ENCODE data around the gene FKBP15. TPM values are rescaled to one million over a fixed set of nuclear protein-coding genes. Genes with fewer than 3 reads are reported as not detected.

Gene FKBP15
- total and polyA plus RNA-seq, 8 donors = 5.5 to 36.6 (median 13.7) TPM

GRCh38 chr9:113138760-113139159, 82.3 kb downstream of the FKBP15 start:
- Histone ChIP-seq H3K4me3 (no peak overlapping the region), H3K36me3 (no peaks in the 10 kb centered on the region), H3K9me3 (peaks cover 0 to 13% (median 0%) of the 10 kb centered on the region in 4 donors), H3K27me3 (peaks cover 0 to 12% (median 0%) of the 10 kb centered on the region in 3 donors), H3K4me1 (no peaks in the 10 kb centered on the region), H3K27ac (no peak overlapping the region)
- WGBS, 5 donors = 59 to 64% (median 60%) methylated on average over 3 of the region's 3 CpGs
- DNase-seq = no peak
- intact Hi-C loops (cut with DNase I; ENCODE audit: low total_unique reads) = no loop called here
- TF ChIP-seq EP300 (IDR thresholded peaks at IDR 0.05) = no peak

- 61 to 67% (median 67%) methylated on average over 9 of the region's 9 CpGs for WGBS, 5 donors
- no peaks in the 10 kb centered on the region for H3K4me1 ChIP-seq
- H3K4me3 ChIP-seq = no peak overlapping the region
- peaks cover 0 to 5% (median 0%) of the 10 kb centered on the region in 3 donors for H3K27me3 ChIP-seq
- intact Hi-C loops (cut with DNase I; ENCODE audit: low total_unique reads) = no loop called here
- H3K36me3 ChIP-seq = no peaks in the 10 kb centered on the region
- TF ChIP-seq CTCF (IDR thresholded peaks at IDR 0.05) (no peak), EP300 (IDR thresholded peaks at IDR 0.05) (no peak), POLR2AphosphoS5 (IDR thresholded peaks at IDR 0.05) (no peak), POLR2A (IDR thresholded peaks at IDR 0.05) (no peak)
- H3K9me3 ChIP-seq = peaks cover 0 to 13% (median 0%) of the 10 kb centered on the region in 4 donors
- DNase-seq = peak in 1 of 2 donors; percentile 29
- H3K27ac ChIP-seq = no peak overlapping the region
Observed at GRCh38 chr9:113137196-113138168, 83.6 kb downstream of the FKBP15 start.

GRCh38 chr9:113131689-113132151, 89.4 kb downstream of the FKBP15 start:
- no peaks in the 10 kb centered on the region for H3K9me3 ChIP-seq
- H3K4me3 ChIP-seq = no peak overlapping the region
- H3K4me1 ChIP-seq = no peaks in the 10 kb centered on the region
- no peak overlapping the region for H3K27ac ChIP-seq
- DNase-seq = peak; percentile 37 to 72
- no peaks in the 10 kb centered on the region for H3K36me3 ChIP-seq
- intact Hi-C loops (cut with DNase I; ENCODE audit: low total_unique reads) = no loop called here
- TF ChIP-seq EP300 (IDR thresholded peaks at IDR 0.05) = no peak
- H3K27me3 ChIP-seq = peaks cover 0 to 48% (median 0%) of the 10 kb centered on the region in 3 donors
- WGBS, 5 donors = 6 to 14% (median 10%) methylated on average over 3 of the region's 3 CpGs

GRCh38 chr9:113129884-113130283, 91.2 kb downstream of the FKBP15 start:
- H3K9me3 ChIP-seq = no peaks in the 10 kb centered on the region
- no peaks in the 10 kb centered on the region for H3K4me1 ChIP-seq
- DNase-seq = no peak
- no peak overlapping the region for H3K4me3 ChIP-seq
- intact Hi-C loops (cut with DNase I; ENCODE audit: low total_unique reads) = no loop called here
- WGBS, 5 donors = 45 to 61% (median 50%) methylated on average over 4 of the region's 4 CpGs
- TF ChIP-seq POLR2AphosphoS5 (IDR thresholded peaks at IDR 0.05) = no peak
- TF ChIP-seq POLR2A (IDR thresholded peaks at IDR 0.05) = no peak
- no peak for TF ChIP-seq EP300 (IDR thresholded peaks at IDR 0.05)
- no peak for TF ChIP-seq CTCF (IDR thresholded peaks at IDR 0.05)
- H3K27me3 ChIP-seq = peaks cover 0 to 53% (median 0%) of the 10 kb centered on the region in 3 donors
- no peak overlapping the region for H3K27ac ChIP-seq
- no peaks in the 10 kb centered on the region for H3K36me3 ChIP-seq

- no peak for DNase-seq
- Histone ChIP-seq H3K4me1 (no peaks in the 10 kb centered on the region), H3K27ac (no peak overlapping the region), H3K9me3 (no peaks in the 10 kb centered on the region), H3K27me3 (peaks cover 0 to 53% (median 0%) of the 10 kb centered on the region in 3 donors), H3K36me3 (no peaks in the 10 kb centered on the region), H3K4me3 (no peak overlapping the region)
- intact Hi-C loops (cut with DNase I; ENCODE audit: low total_unique reads) = no loop called here
- TF ChIP-seq POLR2AphosphoS5 (IDR thresholded peaks at IDR 0.05) (no peak), CTCF (IDR thresholded peaks at IDR 0.05) (no peak), EP300 (IDR thresholded peaks at IDR 0.05) (no peak), POLR2A (IDR thresholded peaks at IDR 0.05) (no peak)
Observed at GRCh38 chr9:113129466-113129865, 91.6 kb downstream of the FKBP15 start.

Data from stomach (tissue), 9 donors.